SH-SY5Y (cell line): ENCODE measurements around the gene WFDC1.

ENCODE experiments used
- GATA2 ChIP-seq: IDR thresholded peaks from 2 replicates; pipeline ENCODE4 v1.6.1; 2011; ENCODE audit warnings: mild to moderate bottlenecking, low read depth, low read length
- GATA3 ChIP-seq: IDR thresholded peaks from 2 replicates; pipeline ENCODE4 v1.6.1; 2011; ENCODE audit warnings: low read depth, mild to moderate bottlenecking, low read length, moderate library complexity

DNA sequence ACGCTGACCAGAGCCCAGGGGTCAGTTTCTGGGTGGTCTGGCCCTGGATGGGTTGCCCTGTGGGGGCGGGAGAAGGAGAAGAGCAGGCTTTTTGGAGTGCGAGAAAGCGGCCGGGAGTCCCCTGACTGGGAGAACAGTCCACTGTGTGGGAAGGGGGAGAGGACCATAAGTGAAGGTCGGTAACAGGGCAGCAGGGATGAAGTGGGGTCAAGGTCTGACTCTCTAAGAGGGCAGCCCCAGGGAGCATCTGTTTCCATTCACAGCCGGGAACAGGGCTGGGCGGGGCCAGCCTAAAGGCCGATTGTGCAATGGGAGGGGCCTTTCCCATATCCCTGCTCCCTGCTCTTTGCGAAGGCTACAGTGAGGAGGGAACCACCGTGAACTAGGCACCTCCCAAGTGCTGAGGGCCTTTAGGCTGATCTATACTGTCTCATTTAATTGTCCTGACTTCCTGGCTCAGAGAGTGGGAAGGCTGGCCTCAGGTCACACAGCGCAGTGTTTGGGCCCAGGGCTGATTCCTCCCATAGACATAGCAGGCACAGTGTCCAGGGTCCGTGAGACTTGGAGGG is 10.4 kb upstream of the WFDC1 start:
- no peak for TF ChIP-seq GATA3
- no peak for TF ChIP-seq GATA2
